Measurements from ENCODE around the gene CX3CR1. TPM values are rescaled to one million over a fixed set of nuclear protein-coding genes. Genes with fewer than 3 reads are reported as not detected.

The CX3CR1 gene
- total and polyA plus RNA-seq, 8 donors: 0.06 to 0.43 (median 0.26) TPM; not detected in 4

GRCh38 chr3:39221141-39221530 is 58.7 kb downstream of the CX3CR1 start:
- intact Hi-C loops (cut with DNase I; ENCODE audit: low total_unique reads): no loop called here
- Histone ChIP-seq H3K27ac (no peak overlapping the region), H3K36me3 (no peaks in the 10 kb centered on the region), H3K27me3 (peaks cover 0 to 7% (median 0%) of the 10 kb centered on the region in 3 donors), H3K4me3 (no peak overlapping the region), H3K9me3 (no peaks in the 10 kb centered on the region), H3K4me1 (no peaks in the 10 kb centered on the region)
- DNase-seq: no peak
- TF ChIP-seq EP300 (IDR thresholded peaks at IDR 0.05) (no peak), CTCF (IDR thresholded peaks at IDR 0.05) (no peak), POLR2A (IDR thresholded peaks at IDR 0.05) (no peak), POLR2AphosphoS5 (IDR thresholded peaks at IDR 0.05) (no peak)

- no peak overlapping the region for H3K4me3 ChIP-seq
- DNase-seq: peak in 1 of 2 donors; percentile 14
- intact Hi-C loops (cut with DNase I; ENCODE audit: low total_unique reads): no loop called here
- TF ChIP-seq POLR2A (IDR thresholded peaks at IDR 0.05): no peak
- TF ChIP-seq POLR2AphosphoS5 (IDR thresholded peaks at IDR 0.05): no peak
- no peak for TF ChIP-seq CTCF (IDR thresholded peaks at IDR 0.05)
- TF ChIP-seq EP300 (IDR thresholded peaks at IDR 0.05): no peak
- H3K4me1 ChIP-seq: no peaks in the 10 kb centered on the region
- H3K27ac ChIP-seq: no peak overlapping the region
- peaks cover 0 to 7% (median 0%) of the 10 kb centered on the region in 3 donors for H3K27me3 ChIP-seq
- no peaks in the 10 kb centered on the region for H3K36me3 ChIP-seq
- WGBS, 5 donors: 63 to 67% (median 65%) methylated on average over 6 of the region's 6 CpGs
- H3K9me3 ChIP-seq: no peaks in the 10 kb centered on the region
Observed at GRCh38 chr3:39220407-39221140, 59.3 kb downstream of the CX3CR1 start.

- DNase-seq: no peak
- Histone ChIP-seq H3K36me3 (no peaks in the 10 kb centered on the region), H3K4me3 (no peak overlapping the region), H3K4me1 (no peaks in the 10 kb centered on the region), H3K27me3 (peaks cover 0 to 7% (median 0%) of the 10 kb centered on the region in 3 donors), H3K27ac (no peak overlapping the region), H3K9me3 (no peaks in the 10 kb centered on the region)
- intact Hi-C loops (cut with DNase I; ENCODE audit: low total_unique reads): no loop called here
- 83 to 95% (median 86%) methylated on average over 3 of the region's 3 CpGs for WGBS, 5 donors
- TF ChIP-seq CTCF (IDR thresholded peaks at IDR 0.05) (no peak), POLR2AphosphoS5 (IDR thresholded peaks at IDR 0.05) (no peak), POLR2A (IDR thresholded peaks at IDR 0.05) (no peak), EP300 (IDR thresholded peaks at IDR 0.05) (no peak)
Observed at GRCh38 chr3:39219702-39220101, 60.1 kb downstream of the CX3CR1 start.

- Histone ChIP-seq H3K27ac (no peak overlapping the region), H3K9me3 (no peaks in the 10 kb centered on the region), H3K27me3 (peaks cover 0 to 7% (median 0%) of the 10 kb centered on the region in 3 donors), H3K36me3 (no peaks in the 10 kb centered on the region), H3K4me3 (no peak overlapping the region), H3K4me1 (no peaks in the 10 kb centered on the region)
- TF ChIP-seq POLR2A (IDR thresholded peaks at IDR 0.05) (no peak), EP300 (IDR thresholded peaks at IDR 0.05) (no peak), POLR2AphosphoS5 (IDR thresholded peaks at IDR 0.05) (no peak), CTCF (IDR thresholded peaks at IDR 0.05) (no peak)
- peak in 1 of 2 donors; percentile 15 for DNase-seq
- intact Hi-C loops (cut with DNase I; ENCODE audit: low total_unique reads): no loop called here
- 79 to 87% (median 85%) methylated on average over 2 of the region's 2 CpGs for WGBS, 5 donors
Observed at GRCh38 chr3:39216176-39216790, 63.6 kb downstream of the CX3CR1 start.
